ENCODE results near the gene CDH4.

Gene CDH4

DNA sequence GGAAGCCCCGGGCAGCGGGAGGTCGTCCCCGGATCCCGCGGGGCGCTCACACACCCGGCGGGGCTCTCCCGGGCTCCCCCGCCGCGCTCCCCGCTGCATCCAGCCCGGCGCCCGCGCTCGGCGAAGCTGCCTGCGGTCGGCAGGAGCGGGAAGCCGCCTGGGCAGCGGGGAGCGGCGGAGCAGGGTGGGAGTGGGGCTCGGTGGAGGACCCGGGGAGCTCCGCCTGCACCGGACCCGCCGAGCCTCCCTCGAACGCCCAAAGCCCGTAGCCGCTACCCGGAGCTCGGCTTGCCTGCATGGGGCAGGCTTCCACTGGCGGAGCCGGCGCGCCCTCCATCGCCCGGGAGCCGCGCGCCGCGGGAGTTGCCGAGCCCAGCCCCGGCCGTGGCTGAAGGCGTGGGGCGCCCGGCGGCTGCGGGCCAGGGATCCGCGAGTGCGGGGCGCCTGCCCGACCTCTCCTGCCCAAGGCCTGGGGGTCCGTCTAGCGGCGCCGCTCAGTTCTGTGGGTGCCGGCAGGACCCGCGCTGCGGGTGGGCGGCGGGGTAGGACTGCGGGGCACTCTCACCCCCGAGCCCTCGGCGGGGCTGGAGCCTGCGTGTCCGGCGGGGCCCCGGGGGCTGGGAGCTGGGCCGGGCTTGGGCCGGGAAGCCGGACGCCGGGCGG, 671 bp downstream of the CDH4 start:
- DNase-seq (ENCODE audit: low read depth in 1 of 2, low spot score in 1 of 2) = no peak
- no peak overlapping the region for H3K27ac ChIP-seq (replicated peaks)
- H3K27me3 ChIP-seq (ENCODE audit: insufficient read depth, poor library complexity, severe bottlenecking) = peaks cover 34% of the 10 kb centered on the region
- H3K4me3 ChIP-seq (replicated peaks; ENCODE audit: insufficient read depth, low read length) = no peak overlapping the region
- TF ChIP-seq, protein P1, sequence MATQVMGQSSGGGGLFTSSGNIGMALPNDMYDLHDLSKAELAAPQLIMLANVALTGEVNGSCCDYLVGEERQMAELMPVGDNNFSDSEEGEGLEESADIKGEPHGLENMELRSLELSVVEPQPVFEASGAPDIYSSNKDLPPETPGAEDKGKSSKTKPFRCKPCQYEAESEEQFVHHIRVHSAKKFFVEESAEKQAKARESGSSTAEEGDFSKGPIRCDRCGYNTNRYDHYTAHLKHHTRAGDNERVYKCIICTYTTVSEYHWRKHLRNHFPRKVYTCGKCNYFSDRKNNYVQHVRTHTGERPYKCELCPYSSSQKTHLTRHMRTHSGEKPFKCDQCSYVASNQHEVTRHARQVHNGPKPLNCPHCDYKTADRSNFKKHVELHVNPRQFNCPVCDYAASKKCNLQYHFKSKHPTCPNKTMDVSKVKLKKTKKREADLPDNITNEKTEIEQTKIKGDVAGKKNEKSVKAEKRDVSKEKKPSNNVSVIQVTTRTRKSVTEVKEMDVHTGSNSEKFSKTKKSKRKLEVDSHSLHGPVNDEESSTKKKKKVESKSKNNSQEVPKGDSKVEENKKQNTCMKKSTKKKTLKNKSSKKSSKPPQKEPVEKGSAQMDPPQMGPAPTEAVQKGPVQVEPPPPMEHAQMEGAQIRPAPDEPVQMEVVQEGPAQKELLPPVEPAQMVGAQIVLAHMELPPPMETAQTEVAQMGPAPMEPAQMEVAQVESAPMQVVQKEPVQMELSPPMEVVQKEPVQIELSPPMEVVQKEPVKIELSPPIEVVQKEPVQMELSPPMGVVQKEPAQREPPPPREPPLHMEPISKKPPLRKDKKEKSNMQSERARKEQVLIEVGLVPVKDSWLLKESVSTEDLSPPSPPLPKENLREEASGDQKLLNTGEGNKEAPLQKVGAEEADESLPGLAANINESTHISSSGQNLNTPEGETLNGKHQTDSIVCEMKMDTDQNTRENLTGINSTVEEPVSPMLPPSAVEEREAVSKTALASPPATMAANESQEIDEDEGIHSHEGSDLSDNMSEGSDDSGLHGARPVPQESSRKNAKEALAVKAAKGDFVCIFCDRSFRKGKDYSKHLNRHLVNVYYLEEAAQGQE (IDR thresholded peaks at IDR 0.05; ENCODE audit: insufficient replicate concordance, low read depth) = no peak
- TF ChIP-seq GABPA (IDR thresholded peaks at IDR 0.05; ENCODE audit: low read depth) = no peak
- no peak for TF ChIP-seq SPI1 (IDR thresholded peaks at IDR 0.05; ENCODE audit: borderline replicate concordance, low read depth)
- no peak for TF ChIP-seq POLR2AphosphoS5 (IDR thresholded peaks at IDR 0.05; ENCODE audit: low read depth)
- TF ChIP-seq, protein P2, sequence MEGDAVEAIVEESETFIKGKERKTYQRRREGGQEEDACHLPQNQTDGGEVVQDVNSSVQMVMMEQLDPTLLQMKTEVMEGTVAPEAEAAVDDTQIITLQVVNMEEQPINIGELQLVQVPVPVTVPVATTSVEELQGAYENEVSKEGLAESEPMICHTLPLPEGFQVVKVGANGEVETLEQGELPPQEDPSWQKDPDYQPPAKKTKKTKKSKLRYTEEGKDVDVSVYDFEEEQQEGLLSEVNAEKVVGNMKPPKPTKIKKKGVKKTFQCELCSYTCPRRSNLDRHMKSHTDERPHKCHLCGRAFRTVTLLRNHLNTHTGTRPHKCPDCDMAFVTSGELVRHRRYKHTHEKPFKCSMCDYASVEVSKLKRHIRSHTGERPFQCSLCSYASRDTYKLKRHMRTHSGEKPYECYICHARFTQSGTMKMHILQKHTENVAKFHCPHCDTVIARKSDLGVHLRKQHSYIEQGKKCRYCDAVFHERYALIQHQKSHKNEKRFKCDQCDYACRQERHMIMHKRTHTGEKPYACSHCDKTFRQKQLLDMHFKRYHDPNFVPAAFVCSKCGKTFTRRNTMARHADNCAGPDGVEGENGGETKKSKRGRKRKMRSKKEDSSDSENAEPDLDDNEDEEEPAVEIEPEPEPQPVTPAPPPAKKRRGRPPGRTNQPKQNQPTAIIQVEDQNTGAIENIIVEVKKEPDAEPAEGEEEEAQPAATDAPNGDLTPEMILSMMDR (IDR thresholded peaks at IDR 0.05; ENCODE audit: insufficient read depth, low read length) = no peak

DNA sequence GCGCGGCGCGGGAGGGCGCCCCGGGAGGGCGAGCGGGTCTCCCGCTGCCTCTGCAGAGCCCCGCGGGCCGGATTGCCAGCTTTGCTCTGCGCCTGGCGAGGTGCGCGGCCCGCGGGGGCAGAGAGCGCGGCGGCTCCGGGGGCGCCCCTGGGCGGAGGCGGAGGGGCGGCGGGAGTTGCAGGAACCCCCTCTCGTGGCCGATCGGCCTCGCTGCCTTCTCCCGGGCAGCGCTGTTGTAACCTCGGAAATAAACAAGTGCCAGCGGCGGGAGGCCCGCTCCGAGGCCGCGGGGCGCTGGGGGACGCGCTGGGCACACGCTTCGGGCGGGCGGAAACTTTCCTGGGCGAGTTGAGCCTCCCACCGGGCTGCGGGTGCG, 1.2 kb downstream of the CDH4 start:
- H3K27me3 ChIP-seq (ENCODE audit: insufficient read depth, poor library complexity, severe bottlenecking) = peaks cover 34% of the 10 kb centered on the region
- no peak overlapping the region for H3K4me3 ChIP-seq (replicated peaks; ENCODE audit: insufficient read depth, low read length)
- no peak for DNase-seq (ENCODE audit: low read depth in 1 of 2, low spot score in 1 of 2)
- H3K27ac ChIP-seq (replicated peaks) = no peak overlapping the region
- TF ChIP-seq GABPA (IDR thresholded peaks at IDR 0.05; ENCODE audit: low read depth) (no peak), POLR2AphosphoS5 (IDR thresholded peaks at IDR 0.05; ENCODE audit: low read depth) (no peak), SPI1 (IDR thresholded peaks at IDR 0.05; ENCODE audit: borderline replicate concordance, low read depth) (no peak)
- TF ChIP-seq, protein P1 (IDR thresholded peaks at IDR 0.05; ENCODE audit: insufficient replicate concordance, low read depth) = no peak
- TF ChIP-seq, protein P2 (IDR thresholded peaks at IDR 0.05; ENCODE audit: insufficient read depth, low read length) = no peak

DNA sequence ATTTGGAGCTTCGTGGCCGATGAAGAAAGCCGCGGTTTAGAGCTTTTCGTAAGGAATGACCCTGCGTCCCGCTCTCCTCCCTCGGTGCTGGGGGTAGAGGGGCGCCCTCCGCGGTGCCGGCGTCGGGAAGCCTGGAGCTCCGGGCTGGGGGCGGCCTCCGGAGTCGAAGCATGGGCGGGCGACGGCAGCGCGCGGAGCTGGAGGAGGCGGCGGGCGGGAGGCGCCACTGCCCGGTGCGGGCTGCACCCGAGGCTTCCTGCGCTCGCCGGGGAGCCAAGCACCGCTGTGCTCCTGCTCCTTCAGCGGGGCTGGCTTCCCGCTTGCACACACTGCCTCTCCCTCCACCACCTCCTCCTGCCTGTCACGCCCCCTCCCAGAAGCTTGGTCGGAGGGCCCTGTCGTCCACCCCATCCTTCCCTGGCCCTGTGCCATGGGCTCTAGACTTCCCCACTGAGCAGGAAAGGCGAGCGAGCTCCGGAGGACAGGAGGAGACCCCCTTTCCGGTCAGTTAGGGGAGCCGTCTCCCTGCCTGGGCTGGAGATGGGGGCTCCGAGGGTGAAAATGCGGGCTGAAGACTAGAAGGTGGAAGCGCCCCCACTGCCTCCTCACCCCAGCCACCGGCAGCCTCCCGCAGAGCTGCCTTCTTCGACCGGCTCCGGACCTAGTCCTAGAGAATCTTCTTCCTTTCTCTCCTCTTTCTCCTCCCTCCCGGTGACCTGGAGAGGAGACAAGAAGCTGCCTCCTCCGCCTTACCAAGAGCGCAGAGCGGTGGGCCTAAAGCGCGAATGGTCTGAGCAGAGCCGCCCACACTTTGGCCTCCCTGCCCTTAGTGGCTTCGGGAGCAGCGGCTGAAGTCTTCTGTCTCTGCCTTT, 1.8 kb downstream of the CDH4 start:
- DNase-seq (ENCODE audit: low read depth in 1 of 2, low spot score in 1 of 2) = no peak
- Histone ChIP-seq H3K27ac (replicated peaks) (no peak overlapping the region), H3K27me3 (ENCODE audit: insufficient read depth, poor library complexity, severe bottlenecking) (peaks cover 34% of the 10 kb centered on the region), H3K4me3 (replicated peaks; ENCODE audit: insufficient read depth, low read length) (no peak overlapping the region)
- TF ChIP-seq GABPA (IDR thresholded peaks at IDR 0.05; ENCODE audit: low read depth) (no peak), SPI1 (IDR thresholded peaks at IDR 0.05; ENCODE audit: borderline replicate concordance, low read depth) (no peak), POLR2AphosphoS5 (IDR thresholded peaks at IDR 0.05; ENCODE audit: low read depth) (no peak)
- TF ChIP-seq, protein P1 (IDR thresholded peaks at IDR 0.05; ENCODE audit: insufficient replicate concordance, low read depth) = no peak
- TF ChIP-seq, protein P2 (IDR thresholded peaks at IDR 0.05; ENCODE audit: insufficient read depth, low read length) = no peak
